HepG2 (cell line): Measurements from ENCODE around the gene LRRN4CL. TPM values are rescaled to one million over a fixed set of nuclear protein-coding genes. Genes with fewer than 3 reads are reported as not detected.

ENCODE experiments used
- BCL3 ChIP-seq: sonication (generic); formaldehyde crosslinking; IDR thresholded peaks from 2 replicates; pipeline ENCODE4 v1.5.1; 2020; ENCODE audit warnings: mild to moderate bottlenecking, missing genetic modification reagents, moderate library complexity
- BCLAF1 ChIP-seq: fragments of 450-650 bp; IDR thresholded peaks from 2 replicates; pipeline ENCODE4 v1.6.1; 2017; ENCODE audit warnings: mild to moderate bottlenecking
- CBX5 ChIP-seq: sonication (generic); formaldehyde crosslinking; IDR thresholded peaks from 2 replicates; pipeline ENCODE4 v1.4.0; 2020; ENCODE audit warnings: missing genetic modification reagents, borderline replicate concordance
- FOXK2 ChIP-seq: fragments of 450-650 bp; IDR thresholded peaks from 2 replicates; pipeline ENCODE4 v1.6.1; 2016
- GABPB1 ChIP-seq: IDR thresholded peaks from 2 replicates; pipeline ENCODE4 v1.6.1; 2016; ENCODE audit warnings: mild to moderate bottlenecking, missing genetic modification reagents, moderate library complexity, missing compliant biosample characterization
- NBN ChIP-seq: fragments of 450-650 bp; conservative IDR thresholded peaks from 2 replicates; pipeline ENCODE4 v1.6.1; 2017
- SMAD3 ChIP-seq: sonication (generic); formaldehyde crosslinking; IDR thresholded peaks from 2 replicates; pipeline ENCODE4 v1.4.0; 2020; ENCODE audit warnings: missing genetic modification reagents
- SNAPC2 ChIP-seq: sonication (generic); formaldehyde crosslinking; IDR thresholded peaks from 2 replicates; pipeline ENCODE4 v1.8.1; 2022; ENCODE audit warnings: mild to moderate bottlenecking, missing genetic modification reagents
- SUZ12 ChIP-seq: fragments of 150-350 bp; IDR thresholded peaks from 2 replicates; pipeline ENCODE4 v1.6.1; 2014; ENCODE audit warnings: low read depth, low read length
- TMF1 ChIP-seq: sonication (generic); formaldehyde crosslinking; IDR thresholded peaks from 2 replicates; pipeline ENCODE4 v1.8.1; 2022; ENCODE audit warnings: low read depth, missing genetic modification reagents
- ZFAT ChIP-seq: sonication (generic); formaldehyde crosslinking; conservative IDR thresholded peaks from 2 replicates; pipeline ENCODE4 v1.8.1; 2023; ENCODE audit warnings: missing genetic modification reagents, inconsistent platforms
- ZFP41 ChIP-seq: sonication (generic); formaldehyde crosslinking; IDR thresholded peaks from 2 replicates; pipeline ENCODE4 v1.4.0; 2020; ENCODE audit warnings: mild to moderate bottlenecking, missing genetic modification reagents, borderline replicate concordance
- polyA plus RNA-seq, 8 experiments: library from polyadenylated mRNA; depleted of rRNA in 3 of 8; stranded (reverse) in 7 of 8; unstranded in 1 of 8; fragments of >200 nt; fragmentation: Illumina TruSeq in 4 of 8; extraction: Trizol in 4 of 8; gene quantifications; 2 replicates each; pipeline versions ENCODE4 v1.2.1 to v1.2.3, GENCODE V29; 2011 to 2016; ENCODE audit warnings: low read depth in 4 of 8, missing spikeins in 1 of 8, mixed read lengths in 1 of 8; ENCODE audit not compliant: insufficient read depth in 1 of 8
- total RNA-seq, 5 experiments: library from RNA; depleted of rRNA; stranded (reverse); fragments of >200 nt; fragmentation: Illumina TruSeq; extraction: Trizol; gene quantifications; 2 replicates each; pipeline ENCODE4 v1.2.3, GENCODE V29; 2016; ENCODE audit warnings: low read depth in 1 of 5
- TF ChIP-seq, protein P1 (sequence below): sonication (generic); formaldehyde crosslinking; IDR thresholded peaks from 2 replicates; pipeline ENCODE4 v1.4.0; 2020; ENCODE audit warnings: low read depth, mild to moderate bottlenecking, missing genetic modification reagents
- TF ChIP-seq, protein P2 (sequence below): sonication (generic); formaldehyde crosslinking; IDR thresholded peaks from 2 replicates; pipeline ENCODE4 v1.5.0; 2020; ENCODE audit warnings: missing genetic modification reagents
- TF ChIP-seq, protein P3 (sequence below): sonication (generic); formaldehyde crosslinking; IDR thresholded peaks from 2 replicates; pipeline ENCODE4 v1.8.0; 2022; ENCODE audit warnings: mild to moderate bottlenecking, missing genetic modification reagents, borderline replicate concordance
- TF ChIP-seq, protein P4 (sequence below): sonication (generic); formaldehyde crosslinking; IDR thresholded peaks from 2 replicates; pipeline ENCODE4 v1.5.1; 2020; ENCODE audit warnings: missing genetic modification reagents, mild to moderate bottlenecking, borderline replicate concordance

Gene LRRN4CL
- total and polyA plus RNA-seq, 2 of the 13 experiments (the other 11 are each of a cell fraction or from before 2014, with no cell fraction given) = 0.11 TPM; not detected in 1

DNA sequence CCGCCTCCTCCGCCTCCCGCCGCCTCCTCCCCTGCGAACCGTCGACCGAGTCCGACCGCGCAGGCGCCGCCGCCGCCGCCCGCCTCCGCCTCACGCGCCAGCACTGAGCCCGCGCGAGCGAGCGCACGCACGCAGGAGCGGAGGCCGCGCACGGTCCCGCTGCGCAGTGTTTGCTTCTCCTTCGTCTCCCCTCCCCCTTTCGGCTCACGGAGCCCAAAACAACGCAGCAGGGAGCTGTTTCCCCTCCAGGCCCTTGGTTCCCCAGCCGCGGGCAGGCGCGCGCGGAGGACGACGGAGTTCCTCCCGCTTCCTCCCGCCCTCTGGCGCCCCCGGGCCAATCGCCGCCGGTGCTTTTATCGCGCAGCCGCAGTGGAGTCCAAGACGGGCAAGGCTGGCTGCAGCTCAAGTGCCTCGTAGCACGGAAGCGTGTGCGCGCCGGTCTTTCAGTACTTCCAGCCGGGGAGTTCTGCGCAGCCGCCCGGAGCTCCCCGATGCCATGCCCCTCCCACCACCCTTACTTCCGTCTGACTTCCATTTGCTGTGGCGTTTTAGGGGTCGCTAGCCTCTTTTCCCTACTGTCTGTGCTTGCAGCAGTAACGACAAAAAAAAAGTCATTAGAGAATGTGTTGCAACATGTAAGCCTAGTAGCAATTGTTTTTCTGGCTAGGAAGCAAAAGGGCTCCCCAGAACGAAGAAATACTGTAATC is 38.0 kb upstream of the LRRN4CL start, which contains the start of gene HNRNPUL2 (continued):
- TF ChIP-seq SNAPC2 (CRISPR knock-in tag) = peak; percentile 68; the same call in 1 of the 2 replicates
- 0 out of 2 replicates have a peak, but pooled peaks have one; percentile 39 for TF ChIP-seq ZFAT (CRISPR knock-in tag)
- no peak for TF ChIP-seq BCLAF1
- TF ChIP-seq, protein P1, sequence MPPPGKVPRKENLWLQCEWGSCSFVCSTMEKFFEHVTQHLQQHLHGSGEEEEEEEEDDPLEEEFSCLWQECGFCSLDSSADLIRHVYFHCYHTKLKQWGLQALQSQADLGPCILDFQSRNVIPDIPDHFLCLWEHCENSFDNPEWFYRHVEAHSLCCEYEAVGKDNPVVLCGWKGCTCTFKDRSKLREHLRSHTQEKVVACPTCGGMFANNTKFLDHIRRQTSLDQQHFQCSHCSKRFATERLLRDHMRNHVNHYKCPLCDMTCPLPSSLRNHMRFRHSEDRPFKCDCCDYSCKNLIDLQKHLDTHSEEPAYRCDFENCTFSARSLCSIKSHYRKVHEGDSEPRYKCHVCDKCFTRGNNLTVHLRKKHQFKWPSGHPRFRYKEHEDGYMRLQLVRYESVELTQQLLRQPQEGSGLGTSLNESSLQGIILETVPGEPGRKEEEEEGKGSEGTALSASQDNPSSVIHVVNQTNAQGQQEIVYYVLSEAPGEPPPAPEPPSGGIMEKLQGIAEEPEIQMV (CRISPR knock-in tag) = peak; percentile 81; the same call in 1 of the 2 replicates
- TF ChIP-seq GABPB1 (CRISPR knock-in tag) = peak; percentile 91
- TF ChIP-seq NBN = no peak
- TF ChIP-seq, protein P2, sequence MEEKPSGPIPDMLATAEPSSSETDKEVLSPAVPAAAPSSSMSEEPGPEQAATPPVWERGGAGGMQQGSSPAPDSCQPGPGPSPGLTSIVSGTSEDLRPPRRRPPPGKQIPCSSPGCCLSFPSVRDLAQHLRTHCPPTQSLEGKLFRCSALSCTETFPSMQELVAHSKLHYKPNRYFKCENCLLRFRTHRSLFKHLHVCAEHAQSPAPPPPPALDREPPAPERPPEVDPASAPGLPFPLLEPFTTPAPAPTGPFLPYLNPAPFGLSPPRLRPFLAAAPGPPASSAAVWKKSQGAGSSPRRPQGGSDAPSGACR = 0 out of 2 replicates have a peak, but pooled peaks have one; percentile 80
- no peak for TF ChIP-seq FOXK2
- no peak for TF ChIP-seq SUZ12
- TF ChIP-seq TMF1 (CRISPR knock-in tag) = peak; percentile 98
- TF ChIP-seq, protein P3, sequence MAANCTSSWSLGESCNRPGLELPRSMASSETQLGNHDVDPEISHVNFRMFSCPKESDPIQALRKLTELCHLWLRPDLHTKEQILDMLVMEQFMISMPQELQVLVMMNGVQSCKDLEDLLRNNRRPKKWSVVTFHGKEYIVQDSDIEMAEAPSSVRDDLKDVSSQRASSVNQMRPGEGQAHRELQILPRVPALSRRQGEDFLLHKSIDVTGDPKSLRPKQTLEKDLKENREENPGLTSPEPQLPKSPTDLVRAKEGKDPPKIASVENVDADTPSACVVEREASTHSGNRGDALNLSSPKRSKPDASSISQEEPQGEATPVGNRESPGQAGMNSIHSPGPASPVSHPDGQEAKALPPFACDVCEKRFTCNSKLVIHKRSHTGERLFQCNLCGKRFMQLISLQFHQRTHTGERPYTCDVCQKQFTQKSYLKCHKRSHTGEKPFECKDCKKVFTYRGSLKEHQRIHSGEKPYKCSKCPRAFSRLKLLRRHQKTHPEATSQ (CRISPR knock-in tag) = no peak
- peak; percentile 97 for TF ChIP-seq BCL3 (CRISPR knock-in tag)
- TF ChIP-seq, protein P4, sequence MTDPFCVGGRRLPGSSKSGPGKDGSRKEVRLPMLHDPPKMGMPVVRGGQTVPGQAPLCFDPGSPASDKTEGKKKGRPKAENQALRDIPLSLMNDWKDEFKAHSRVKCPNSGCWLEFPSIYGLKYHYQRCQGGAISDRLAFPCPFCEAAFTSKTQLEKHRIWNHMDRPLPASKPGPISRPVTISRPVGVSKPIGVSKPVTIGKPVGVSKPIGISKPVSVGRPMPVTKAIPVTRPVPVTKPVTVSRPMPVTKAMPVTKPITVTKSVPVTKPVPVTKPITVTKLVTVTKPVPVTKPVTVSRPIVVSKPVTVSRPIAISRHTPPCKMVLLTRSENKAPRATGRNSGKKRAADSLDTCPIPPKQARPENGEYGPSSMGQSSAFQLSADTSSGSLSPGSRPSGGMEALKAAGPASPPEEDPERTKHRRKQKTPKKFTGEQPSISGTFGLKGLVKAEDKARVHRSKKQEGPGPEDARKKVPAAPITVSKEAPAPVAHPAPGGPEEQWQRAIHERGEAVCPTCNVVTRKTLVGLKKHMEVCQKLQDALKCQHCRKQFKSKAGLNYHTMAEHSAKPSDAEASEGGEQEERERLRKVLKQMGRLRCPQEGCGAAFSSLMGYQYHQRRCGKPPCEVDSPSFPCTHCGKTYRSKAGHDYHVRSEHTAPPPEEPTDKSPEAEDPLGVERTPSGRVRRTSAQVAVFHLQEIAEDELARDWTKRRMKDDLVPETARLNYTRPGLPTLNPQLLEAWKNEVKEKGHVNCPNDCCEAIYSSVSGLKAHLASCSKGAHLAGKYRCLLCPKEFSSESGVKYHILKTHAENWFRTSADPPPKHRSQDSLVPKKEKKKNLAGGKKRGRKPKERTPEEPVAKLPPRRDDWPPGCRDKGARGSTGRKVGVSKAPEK = no peak
- peak; percentile 91; the same call in 1 of the 2 replicates for TF ChIP-seq CBX5 (CRISPR knock-in tag)
- peak; percentile 62; the same call in 1 of the 2 replicates for TF ChIP-seq SMAD3 (CRISPR knock-in tag)
- TF ChIP-seq ZFP41 (CRISPR knock-in tag) = peak; percentile 74; the same call in 1 of the 2 replicates
